Inflammatory macrophage (primary cell): ENCODE measurements around the gene ZNF316.
"Not testable (repeated sequence)": the region's sequence is repeated elsewhere in the genome, so short reads cannot be mapped to it uniquely, and the experiment has no call there.

Experiments
- DNase-seq, 2 donors: peaks; one replicate each; pipeline ENCODE4 v3.0.0-alpha.2; 2020 to 2022

ZNF316 gene

DNA sequence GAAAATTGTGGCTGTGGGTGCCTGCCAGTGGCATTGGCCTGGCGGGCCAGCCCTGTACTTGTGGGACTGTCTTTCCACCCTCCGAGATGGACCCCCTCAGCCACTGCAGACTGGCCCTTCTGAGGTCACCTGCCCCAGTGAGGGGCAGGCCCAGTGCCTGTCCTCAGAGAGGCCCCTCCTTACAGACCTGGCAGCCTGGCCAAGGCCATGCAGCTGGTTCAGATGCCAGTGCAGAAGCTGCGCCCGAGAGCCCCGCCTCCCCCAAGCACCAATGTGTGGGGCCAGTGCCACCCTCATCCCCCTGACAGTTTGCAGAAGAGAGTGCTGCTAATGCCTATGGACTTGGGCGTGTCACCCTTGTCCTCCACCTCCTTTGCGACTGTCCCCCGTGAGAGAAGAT lies 10.0 kb downstream of the ZNF316 start:
- no peak for DNase-seq

- no peak for DNase-seq
Observed at GRCh38 chr7:6647541-6647940, 10.4 kb downstream of the ZNF316 start.

- no peak for DNase-seq
Observed at GRCh38 chr7:6648066-6648814, 11.1 kb downstream of the ZNF316 start.

GRCh38 chr7:6648815-6649104 lies 11.6 kb downstream of the ZNF316 start:
- no peak for DNase-seq

GRCh38 chr7:6649241-6649961 lies 12.3 kb downstream of the ZNF316 start:
- DNase-seq = no peak

- no peak for DNase-seq
Observed at GRCh38 chr7:6650086-6650485, 13.0 kb downstream of the ZNF316 start.

DNA sequence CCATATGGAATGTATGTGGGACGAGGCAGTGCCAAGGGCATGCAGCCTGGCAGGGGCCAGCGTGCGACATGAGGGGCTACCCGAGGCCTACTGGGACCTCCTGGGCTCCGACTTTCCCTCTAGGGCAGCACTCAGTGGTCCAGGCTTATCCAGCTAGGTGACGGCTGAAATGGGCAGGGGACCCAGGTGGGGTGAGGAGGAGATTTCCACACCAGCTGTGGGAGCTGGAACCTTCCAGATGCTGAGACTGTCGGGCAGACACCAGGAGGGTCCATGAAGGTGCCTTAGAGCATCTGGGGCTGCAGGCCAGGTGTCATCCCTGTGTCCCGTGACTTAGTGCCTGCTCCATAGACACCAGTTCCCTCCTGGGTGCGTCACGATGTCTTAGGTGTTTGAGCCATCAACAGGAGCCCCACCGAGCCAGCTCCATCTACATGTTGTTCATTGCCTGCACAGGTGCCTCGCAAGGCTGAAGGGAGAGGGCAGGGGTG lies 13.4 kb downstream of the ZNF316 start:
- no peak for DNase-seq

DNA sequence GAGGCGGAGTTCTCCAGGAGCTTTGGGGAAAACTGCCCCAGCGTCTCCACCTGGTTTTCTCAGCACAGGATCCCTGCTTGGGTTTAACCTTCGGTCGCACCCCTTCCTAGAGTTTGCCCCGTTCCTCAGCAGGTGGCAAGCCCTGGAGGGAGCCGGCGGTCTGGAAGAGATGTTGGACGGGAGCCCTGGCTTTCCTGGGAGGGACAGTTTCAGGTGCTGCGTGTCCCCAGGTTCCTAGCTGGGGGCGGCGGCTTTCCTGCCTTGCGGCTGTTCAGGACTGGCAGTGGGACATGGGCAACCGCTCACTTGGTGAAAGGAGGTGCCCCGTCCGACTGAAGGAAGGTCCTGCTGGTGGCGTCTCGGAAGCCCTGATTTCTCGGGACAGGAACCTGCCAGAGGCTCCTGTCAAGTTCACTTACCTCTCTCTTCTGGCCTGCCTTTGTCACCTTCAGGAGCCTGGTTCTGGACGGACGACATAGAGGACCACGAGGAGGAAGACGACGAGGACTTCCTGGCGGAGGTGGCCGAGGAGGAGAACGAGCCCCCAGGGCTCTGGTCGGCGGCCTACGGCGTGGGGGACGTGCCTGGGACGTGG lies 14.8 kb downstream of the ZNF316 start:
- DNase-seq = no peak

DNA sequence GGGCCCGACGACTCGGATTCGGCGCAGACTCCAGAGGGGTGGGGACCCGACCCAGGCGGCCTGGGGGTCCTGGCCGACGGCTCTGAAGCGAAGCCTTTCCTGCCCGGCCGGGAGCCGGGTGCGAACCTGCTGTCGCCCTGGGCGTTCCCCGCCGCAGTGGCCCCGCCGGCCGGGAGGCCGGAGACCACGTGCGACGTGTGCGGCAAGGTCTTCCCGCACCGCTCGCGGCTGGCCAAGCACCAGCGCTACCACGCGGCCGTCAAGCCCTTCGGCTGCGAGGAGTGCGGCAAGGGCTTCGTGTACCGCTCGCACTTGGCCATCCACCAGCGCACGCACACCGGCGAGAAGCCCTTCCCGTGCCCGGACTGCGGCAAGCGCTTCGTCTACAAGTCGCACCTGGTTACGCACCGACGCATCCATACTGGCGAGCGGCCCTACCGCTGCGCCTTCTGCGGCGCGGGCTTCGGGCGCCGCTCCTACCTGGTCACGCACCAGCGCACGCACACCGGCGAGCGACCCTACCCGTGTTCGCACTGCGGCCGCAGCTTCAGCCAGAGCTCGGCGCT lies 15.4 kb downstream of the ZNF316 start:
- DNase-seq = no peak

DNA sequence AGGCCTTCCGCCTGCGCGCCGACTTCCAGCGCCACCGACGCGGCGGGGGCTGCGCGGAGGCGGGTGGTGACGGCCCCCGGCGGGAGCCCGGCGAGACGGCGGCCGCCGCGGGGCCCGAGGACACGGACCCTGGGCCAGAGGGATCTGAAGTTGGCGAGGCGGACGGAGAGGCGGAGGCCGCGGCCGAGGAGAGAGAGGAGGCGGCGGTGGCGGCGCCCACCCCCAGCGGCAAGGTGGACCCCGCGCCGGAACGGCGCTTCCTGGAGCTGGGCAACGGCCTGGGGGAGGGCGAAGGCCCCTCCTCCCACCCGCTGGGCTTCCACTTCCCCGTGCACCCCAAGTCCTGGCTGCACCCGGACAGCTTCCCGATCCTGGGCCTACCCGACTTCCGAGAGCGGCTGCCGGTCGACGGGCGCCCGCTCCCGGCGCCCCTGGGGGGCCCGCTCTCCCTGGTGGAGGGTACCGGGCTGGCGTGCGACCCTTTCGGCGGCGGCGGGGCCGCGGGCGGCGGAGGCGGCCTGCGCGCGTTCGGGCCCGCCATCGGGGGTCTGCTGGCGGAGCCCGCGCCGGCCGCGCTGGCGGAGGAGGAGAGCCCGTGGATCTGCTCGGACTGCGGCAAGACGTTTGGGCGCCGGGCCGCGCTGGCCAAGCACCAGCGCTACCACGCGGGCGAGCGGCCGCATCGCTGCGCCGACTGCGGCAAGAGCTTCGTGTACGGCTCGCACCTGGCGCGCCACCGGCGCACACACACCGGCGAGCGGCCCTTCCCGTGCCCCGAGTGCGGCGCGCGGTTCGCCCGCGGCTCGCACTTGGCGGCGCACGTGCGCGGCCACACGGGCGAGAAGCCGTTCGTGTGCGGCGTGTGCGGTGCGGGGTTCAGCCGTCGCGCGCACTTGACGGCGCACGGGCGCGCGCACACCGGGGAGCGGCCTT lies 16.2 kb downstream of the ZNF316 start:
- no peak for DNase-seq

DNA sequence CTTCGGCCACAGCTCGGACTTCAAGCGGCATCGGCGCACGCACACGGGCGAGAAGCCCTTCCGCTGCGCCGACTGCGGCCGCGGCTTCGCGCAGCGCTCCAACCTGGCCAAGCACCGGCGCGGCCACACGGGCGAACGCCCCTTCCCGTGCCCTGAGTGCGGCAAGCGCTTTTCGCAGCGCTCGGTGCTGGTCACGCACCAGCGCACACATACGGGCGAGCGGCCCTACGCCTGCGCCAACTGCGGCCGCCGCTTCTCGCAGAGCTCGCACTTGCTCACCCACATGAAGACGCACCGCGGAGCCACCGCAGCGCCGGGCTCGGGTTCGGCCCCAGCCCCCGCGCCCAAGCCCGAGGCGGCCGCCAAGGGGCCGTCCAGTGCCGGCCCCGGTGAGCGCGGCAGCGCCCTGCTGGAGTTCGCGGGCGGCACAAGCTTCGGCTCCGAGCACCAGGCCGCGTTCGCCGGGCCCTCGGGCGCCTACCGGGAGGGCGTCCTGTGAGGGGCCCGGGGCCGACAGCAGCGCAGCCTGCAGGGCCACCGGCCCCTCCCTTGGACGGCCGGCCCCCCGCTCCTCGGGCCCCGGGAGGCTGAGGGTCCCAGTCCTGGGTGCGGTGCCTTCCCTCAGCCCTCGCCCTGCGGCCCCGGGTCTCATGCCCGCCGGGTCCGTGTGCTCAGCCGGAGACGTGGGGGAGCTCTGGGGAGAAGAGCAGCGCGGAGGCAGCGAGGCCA lies 17.2 kb downstream of the ZNF316 start:
- DNase-seq = no peak

DNA sequence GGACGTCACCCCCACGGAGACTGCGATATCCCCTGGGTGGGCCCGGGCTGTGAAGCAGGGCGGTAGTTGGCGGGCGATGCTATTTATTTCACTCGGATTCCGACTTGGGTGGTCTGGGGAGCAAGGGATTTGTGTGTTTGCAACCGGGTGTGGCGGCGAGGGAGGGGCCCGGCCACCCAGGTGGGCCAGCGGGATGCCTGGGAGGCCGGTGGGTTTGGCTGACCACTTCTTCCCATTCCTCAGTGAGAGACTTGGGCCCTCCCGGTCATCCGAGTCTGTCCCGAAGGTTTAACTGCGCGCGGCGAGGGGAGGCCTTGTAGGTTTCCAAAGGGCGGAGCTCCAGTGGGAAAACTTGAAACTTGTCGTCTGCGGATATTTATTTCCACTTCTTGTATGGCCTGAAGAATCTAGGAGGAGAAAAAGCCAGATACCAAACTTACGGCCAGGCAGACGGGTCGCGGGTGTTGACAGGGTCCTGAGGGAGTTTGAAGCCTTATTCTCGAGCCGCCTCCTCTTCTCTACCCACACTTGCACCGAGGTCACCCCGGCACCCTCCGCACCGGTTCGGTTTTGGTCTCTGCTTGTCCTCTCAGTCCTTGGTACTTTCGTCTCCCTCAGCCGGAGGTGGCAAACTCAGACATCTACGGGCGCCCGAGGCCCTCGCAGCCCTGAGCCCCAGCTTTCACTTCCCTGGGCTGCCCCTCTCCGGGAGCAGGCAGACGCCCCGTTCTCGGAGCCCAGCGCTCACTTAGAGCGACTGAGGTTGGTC lies 17.9 kb downstream of the ZNF316 start:
- DNase-seq = no peak

GRCh38 chr7:6655636-6656385 lies 18.7 kb downstream of the ZNF316 start:
- DNase-seq = no peak

GRCh38 chr7:6656413-6656812 lies 19.3 kb downstream of the ZNF316 start:
- no peak for DNase-seq

DNA sequence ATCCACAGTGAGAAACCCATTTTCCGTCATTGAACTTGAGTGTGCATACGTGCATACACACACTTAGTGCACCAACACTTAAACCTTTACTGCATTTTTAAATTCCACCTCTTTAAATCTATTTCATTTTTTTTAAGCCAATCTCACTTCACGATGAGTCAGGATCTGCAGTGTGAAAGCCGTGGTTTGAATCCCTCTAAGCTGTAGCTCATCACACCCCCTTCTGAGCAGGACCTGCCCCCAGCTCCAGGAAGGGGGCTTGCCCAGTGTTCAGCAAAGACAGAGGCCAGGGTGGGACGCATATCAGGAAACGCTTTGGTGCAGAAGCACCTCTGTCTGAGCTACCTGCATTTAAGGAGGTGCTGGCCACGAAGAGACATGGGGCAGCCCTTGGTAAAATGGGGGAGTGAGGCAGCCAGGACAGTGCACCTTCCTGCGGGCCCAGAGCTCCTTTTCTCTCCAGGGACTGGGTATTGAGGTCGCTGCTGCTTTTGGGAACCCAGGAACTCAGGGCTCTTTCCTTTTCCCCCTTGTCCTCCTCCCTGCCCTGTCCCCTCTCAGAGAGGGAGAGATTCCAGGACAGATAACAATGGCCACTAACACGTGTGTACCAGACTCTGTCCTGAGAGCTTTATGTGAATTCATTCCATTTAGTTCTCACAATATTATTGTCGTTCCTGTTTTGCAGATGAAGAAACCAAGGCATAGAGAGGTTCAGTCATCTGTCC lies 21.7 kb downstream of the ZNF316 start:
- DNase-seq = no peak

DNA sequence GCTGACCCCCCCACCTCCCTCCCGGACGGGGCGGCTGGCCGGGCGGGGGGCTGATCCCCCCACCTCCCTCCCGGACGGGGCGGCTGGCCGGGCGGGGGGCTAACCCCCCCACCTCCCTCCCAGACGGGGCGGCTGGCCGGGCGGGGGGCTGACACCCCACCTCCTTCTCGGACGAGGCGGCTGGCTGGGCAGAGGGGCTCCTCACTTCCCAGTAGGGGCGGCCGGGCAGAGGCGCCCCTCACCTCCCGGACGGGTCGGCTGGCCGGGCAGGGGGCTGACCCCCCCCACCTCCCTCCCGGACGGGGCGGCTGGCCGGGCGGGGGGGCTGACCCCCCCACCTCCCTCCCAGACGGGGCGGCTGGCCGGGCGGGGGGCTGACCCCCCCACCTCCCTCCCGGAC lies 33.7 kb downstream of the ZNF316 start:
- DNase-seq = not testable (repeated sequence)

DNA sequence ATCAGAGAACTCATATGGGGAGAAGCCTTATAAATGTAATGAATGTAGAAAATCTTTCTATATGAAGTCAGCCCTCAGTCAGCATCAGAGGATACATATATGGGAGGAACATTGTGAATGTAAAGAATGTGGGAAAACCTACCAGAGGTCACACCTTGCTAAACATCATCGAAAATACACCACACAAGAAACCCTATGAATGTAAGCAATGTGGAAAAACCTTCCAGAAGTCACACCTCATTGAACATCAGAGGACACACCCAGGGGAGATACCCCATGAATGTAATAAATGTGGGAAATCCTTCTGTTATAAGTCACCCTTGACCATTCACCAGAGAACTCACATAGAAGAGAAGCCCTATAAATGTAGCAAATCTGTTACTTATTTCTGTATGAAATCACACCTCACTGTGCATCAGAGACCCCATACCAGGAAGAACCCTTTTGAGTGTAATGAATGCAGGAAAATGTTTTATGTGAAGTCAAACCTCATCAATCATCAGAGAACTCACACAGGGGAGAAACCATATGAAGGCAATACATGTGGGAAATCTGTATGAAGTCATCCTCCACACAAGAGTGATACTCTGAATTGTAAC lies 38.8 kb downstream of the ZNF316 start:
- no peak for DNase-seq

DNA sequence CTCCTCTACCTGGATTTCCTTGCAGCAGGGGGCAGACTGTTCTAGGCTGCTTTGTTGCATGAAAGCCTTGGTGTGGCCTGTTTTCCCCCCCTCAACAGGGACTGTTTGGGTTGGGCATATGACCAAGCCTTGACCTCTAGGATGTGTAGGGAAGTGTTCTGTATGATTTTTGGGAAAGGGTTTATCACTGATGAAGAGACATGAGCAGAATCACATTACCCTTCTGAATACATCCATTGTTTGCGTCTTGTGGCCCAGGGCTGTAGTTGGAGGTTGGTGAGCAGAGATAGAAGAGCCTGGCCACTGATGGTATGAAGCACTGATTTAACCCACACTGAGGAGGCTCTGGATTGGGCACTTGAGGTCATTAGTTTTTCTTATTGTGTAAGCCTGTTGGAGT lies 43.0 kb downstream of the ZNF316 start:
- DNase-seq = no peak

GRCh38 chr7:6691103-6691502 lies 54.0 kb downstream of the ZNF316 start:
- no peak for DNase-seq
